IPS-18a (cell line): ENCODE results near the gene SH3RF3.
"Not testable (repeated sequence)": the region's sequence is repeated elsewhere in the genome, so short reads cannot be mapped to it uniquely, and the experiment has no call there.

Experiments
- H3K27ac ChIP-seq: one replicate; pipeline ENCODE4 v1.5.1; 2013; ENCODE audit warnings: low read length
- H3K27me3 ChIP-seq: one replicate; pipeline ENCODE4 v1.6.1; 2013; ENCODE audit warnings: mild to moderate bottlenecking, low read length; ENCODE audit not compliant: control insufficient read depth, insufficient read depth
- H3K36me3 ChIP-seq: one replicate; pipeline ENCODE4 v1.6.1; 2013; ENCODE audit warnings: low read depth, low read length; ENCODE audit not compliant: control insufficient read depth
- H3K4me1 ChIP-seq: one replicate; pipeline ENCODE4 v1.6.1; 2013; ENCODE audit warnings: low read depth, low read length; ENCODE audit not compliant: control insufficient read depth
- H3K4me3 ChIP-seq: one replicate; pipeline ENCODE4 v1.5.1; 2013; ENCODE audit warnings: low read length
- H3K9ac ChIP-seq: one replicate; pipeline ENCODE4 v1.6.1; 2013; ENCODE audit warnings: mild to moderate bottlenecking, low read length, moderate library complexity
- H3K9me3 ChIP-seq: one replicate; pipeline ENCODE4 v1.6.1; 2013; ENCODE audit warnings: low read depth, low read length; ENCODE audit not compliant: control insufficient read depth

SH3RF3 gene

DNA sequence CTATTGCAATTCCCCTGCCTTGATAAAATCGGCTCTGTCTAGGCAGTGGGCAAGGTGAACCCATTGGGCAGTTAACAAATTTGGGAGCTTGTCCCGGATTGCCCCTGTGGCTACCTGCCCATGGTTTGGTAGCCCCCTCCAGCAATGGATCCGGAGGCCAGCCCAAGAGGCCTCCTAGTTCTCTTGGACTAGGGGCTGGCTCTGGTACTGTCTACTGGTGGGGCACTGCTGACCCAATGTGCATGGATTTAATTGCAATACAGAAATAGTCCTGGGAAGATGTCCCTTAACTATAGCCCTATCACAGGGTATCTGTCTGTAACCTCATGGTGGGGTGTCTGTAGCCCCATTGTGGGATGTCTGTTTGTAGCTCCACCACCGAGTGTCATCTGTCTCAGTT is 37.5 kb upstream of the SH3RF3 start:
- H3K9me3 ChIP-seq: peaks cover 12% of the 10 kb centered on the region
- H3K9ac ChIP-seq: no peak overlapping the region
- no peaks in the 10 kb centered on the region for H3K4me1 ChIP-seq
- H3K27ac ChIP-seq: no peak overlapping the region
- no peaks in the 10 kb centered on the region for H3K27me3 ChIP-seq
- no peak overlapping the region for H3K4me3 ChIP-seq
- H3K36me3 ChIP-seq: no peaks in the 10 kb centered on the region

DNA sequence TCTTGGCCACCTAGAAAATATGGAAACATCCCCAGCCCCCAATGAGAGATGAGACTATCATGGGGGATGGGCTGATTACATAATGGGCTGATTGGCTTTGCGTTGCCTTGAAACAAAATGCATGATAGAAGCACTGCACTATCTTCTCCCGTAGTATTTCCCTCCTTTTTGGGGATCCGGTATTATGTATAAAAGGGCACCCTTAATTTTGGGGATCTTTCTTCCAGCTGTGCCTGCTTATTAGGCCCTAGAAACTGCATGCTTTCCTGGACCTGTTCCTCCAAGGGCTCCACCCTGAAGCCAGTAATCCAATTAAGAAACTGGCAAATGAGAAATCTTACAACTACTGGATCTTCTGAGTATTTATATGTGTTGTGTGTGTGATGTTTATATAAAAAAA is 34.9 kb upstream of the SH3RF3 start:
- H3K9ac ChIP-seq: no peak overlapping the region
- peaks cover 12% of the 10 kb centered on the region for H3K9me3 ChIP-seq
- H3K36me3 ChIP-seq: no peaks in the 10 kb centered on the region

DNA sequence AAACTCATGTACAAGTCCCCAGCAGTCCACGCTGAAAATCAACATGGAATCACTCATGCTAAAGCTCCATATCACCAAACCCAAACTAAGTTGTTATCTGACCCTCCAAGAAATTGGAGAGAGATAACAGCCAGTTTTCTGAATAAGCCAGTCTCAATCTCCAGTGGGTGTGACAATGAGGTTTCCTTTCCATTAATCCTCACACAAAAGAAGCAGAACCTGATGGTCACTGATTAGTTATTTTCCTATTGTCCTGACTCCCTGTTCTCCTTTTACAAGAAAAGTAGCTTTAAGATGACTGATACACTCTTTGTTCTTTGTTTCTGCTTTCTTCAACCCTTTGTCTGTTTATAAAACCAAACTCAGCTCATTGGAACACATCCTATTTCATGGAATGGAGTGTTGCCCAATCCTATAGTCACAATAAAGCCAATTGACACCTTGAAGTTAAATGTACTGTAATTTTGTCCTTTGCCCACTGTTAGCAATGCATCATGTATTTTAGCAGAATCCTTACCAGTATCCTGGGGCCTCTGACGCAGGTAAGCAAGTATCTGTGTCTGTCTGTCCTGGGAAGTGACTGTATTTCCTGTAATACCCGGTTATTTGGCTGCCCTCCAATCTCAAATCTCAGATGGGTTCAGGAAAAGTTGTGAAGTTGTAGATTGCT is 30.6 kb upstream of the SH3RF3 start:
- Histone ChIP-seq H3K9me3 (peaks cover 12% of the 10 kb centered on the region), H3K4me3 (no peak overlapping the region), H3K27me3 (peaks cover 58% of the 10 kb centered on the region), H3K9ac (no peak overlapping the region), H3K27ac (no peak overlapping the region), H3K36me3 (no peaks in the 10 kb centered on the region), H3K4me1 (peaks cover 3% of the 10 kb centered on the region)

More for the DNA sequence above, 34.9 kb upstream of the SH3RF3 start:
- H3K4me1 ChIP-seq: peaks cover under 1% of the 10 kb centered on the region
- H3K4me3 ChIP-seq: no peak overlapping the region
- H3K27me3 ChIP-seq: peaks cover 16% of the 10 kb centered on the region
- H3K27ac ChIP-seq: no peak overlapping the region

DNA sequence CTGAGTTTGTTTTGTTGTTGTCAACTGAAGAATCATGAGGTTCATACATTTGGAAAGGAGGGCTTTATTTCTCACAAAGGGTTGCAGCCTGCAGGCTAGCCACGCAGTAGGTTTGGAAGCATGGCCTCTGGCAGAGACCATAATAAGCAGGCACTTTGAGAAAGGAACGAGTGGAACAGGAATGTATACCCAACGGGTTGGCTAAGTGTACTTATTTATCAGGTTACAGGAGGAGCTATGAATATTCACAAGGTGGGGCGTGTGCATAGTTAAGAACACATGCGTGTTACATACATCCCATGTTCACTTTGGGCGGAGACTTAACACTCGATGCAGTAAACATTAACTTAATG is 30.1 kb upstream of the SH3RF3 start:
- Histone ChIP-seq H3K27me3 (peaks cover 63% of the 10 kb centered on the region), H3K9me3 (peaks cover 8% of the 10 kb centered on the region), H3K9ac (no peak overlapping the region), H3K36me3 (no peaks in the 10 kb centered on the region), H3K4me3 (no peak overlapping the region), H3K27ac (no peak overlapping the region), H3K4me1 (peaks cover 3% of the 10 kb centered on the region)

DNA sequence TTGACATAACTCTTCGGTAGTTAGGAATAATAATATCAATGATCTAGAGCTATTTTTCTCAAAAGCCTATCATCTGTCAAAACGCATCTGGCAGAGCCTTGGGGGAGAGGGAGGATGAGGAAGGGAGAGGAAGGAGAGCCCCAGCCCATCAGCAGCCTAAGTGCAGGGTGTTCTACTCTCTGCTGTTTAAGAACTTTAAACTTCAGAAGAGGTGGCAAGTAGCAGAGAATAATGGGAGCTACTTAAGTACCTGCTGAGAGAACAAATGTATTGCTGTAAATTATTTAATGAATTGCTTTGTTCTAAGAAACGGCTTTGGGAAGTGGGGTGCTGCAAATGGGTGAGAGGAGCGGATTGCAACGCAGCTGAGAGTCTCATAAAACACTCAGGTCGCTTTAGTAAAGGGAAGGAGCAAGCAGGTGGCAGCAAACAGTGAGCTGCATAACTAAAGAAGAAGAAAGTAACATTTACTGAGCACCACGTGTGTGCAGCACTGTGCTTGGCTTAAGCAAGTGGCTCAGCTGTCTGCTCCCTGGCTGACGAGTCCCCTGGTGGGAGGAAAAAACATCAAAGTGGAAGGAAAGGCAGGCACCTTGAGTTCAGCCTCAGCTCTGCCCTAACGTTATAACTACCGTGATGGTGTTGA is 26.3 kb upstream of the SH3RF3 start:
- H3K9me3 ChIP-seq: no peaks in the 10 kb centered on the region
- peaks cover 89% of the 10 kb centered on the region for H3K27me3 ChIP-seq
- no peak overlapping the region for H3K27ac ChIP-seq
- no peak overlapping the region for H3K9ac ChIP-seq
- peaks cover 3% of the 10 kb centered on the region for H3K4me1 ChIP-seq
- no peak overlapping the region for H3K4me3 ChIP-seq
- H3K36me3 ChIP-seq: no peaks in the 10 kb centered on the region

DNA sequence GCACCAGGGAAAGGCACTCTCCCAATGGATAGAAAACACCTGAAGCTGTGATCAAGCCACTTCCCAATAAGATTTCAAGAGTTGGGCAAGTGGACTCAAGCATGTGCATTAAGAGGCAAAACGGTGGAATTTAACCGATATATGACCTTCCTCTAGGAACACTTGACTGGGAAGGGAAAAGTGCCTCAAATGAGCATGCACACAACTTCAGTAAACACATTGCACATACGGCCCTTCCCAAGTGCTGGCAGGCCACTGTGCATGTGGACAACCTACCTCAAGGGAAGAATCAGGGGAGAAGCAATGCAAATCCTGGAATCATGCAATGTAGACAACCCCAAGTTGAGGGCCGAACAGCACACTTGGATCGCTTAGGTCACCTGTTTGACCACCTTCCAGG is 23.9 kb upstream of the SH3RF3 start:
- Histone ChIP-seq H3K4me1 (no peaks in the 10 kb centered on the region), H3K27ac (no peak overlapping the region), H3K27me3 (peaks cover 70% of the 10 kb centered on the region), H3K9me3 (no peaks in the 10 kb centered on the region), H3K4me3 (no peak overlapping the region), H3K9ac (no peak overlapping the region), H3K36me3 (no peaks in the 10 kb centered on the region)

DNA sequence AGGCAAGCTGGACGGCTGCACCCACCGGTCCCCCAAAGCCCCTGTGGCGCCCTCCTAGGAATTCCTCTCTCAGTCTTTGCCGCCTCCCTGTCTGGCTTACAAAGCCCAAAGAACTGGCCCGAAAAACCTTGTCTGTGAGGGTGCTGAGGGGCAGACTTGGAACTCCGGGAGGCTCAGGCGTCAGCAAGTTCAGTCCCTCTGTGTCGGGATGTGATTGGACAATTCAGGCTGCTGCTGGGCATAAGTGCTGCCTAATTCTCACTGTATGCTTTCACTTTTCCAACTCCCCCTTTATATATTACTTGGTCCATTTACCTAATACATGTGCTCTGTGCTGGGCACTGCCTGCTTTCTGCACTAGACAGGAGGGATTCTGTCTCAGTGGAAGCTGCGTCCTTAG is 20.3 kb upstream of the SH3RF3 start:
- Histone ChIP-seq H3K4me1 (no peaks in the 10 kb centered on the region), H3K9me3 (no peaks in the 10 kb centered on the region), H3K4me3 (no peak overlapping the region), H3K27me3 (peaks cover 35% of the 10 kb centered on the region), H3K9ac (no peak overlapping the region), H3K27ac (no peak overlapping the region), H3K36me3 (no peaks in the 10 kb centered on the region)

DNA sequence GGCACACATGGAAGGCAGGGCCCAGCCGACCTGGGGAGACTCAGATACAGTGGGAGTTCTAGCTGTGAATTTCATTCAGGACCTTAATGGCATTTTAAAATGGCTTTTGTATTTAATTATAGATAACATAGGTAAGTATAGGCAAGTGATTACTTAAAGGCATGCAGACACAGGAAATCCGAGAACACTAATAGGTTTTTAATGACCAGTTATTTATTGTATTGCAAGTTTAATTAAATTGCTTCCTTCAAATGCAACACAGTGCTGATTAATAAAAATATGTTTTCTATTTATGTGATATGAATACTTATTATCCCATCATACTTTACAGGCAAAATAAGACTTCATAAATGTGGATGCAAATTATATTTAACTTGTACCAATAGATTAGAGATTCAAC is 19.7 kb upstream of the SH3RF3 start:
- Histone ChIP-seq H3K4me1 (no peaks in the 10 kb centered on the region), H3K4me3 (no peak overlapping the region), H3K27me3 (peaks cover 29% of the 10 kb centered on the region), H3K9me3 (no peaks in the 10 kb centered on the region), H3K36me3 (no peaks in the 10 kb centered on the region), H3K9ac (no peak overlapping the region), H3K27ac (no peak overlapping the region)

DNA sequence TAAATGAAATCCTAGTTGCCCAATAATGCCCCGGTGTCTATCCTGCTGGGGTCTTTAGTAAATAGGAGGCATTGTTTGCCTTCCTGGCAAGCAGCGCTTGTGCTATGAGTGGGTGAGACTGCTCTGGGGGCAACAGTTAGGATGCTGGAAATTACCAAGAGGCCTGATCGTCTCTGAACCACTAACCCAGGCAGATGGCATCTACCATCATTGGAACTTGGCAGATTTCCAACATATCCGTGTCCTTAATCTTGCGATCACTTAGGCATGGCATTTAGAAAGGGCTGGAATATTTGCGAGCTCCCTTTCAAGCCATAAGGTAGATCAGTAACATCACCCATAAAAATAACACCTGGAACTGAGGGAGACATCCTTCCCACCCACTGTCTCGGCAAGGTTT is 18.8 kb upstream of the SH3RF3 start:
- Histone ChIP-seq H3K27me3 (peaks cover 21% of the 10 kb centered on the region), H3K9me3 (no peaks in the 10 kb centered on the region), H3K4me3 (no peak overlapping the region), H3K27ac (no peak overlapping the region), H3K36me3 (no peaks in the 10 kb centered on the region), H3K4me1 (no peaks in the 10 kb centered on the region), H3K9ac (no peak overlapping the region)

DNA sequence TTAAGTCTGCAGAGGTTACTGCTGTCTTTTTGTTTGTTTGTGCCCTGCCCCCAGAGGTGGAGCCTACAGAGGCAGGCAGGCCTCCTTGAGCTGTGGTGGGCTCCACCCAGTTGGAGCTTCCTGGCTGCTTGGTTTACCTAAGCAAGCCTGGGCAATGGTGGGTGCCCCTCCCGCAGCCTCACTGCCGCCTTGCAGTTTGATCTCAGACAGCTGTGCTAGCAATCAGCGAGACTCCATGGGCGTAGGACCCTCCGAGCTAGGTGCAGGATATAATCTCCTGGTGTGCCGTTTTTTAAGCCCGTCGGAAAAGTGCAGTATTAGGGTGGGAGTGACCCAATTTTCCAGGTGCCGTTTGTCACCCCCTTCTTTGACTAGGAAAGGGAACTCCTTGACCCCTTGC is 11.8 kb upstream of the SH3RF3 start:
- H3K9me3 ChIP-seq, H3K27ac ChIP-seq, H3K36me3 ChIP-seq, H3K9ac ChIP-seq, H3K27me3 ChIP-seq, H3K4me3 ChIP-seq, H3K4me1 ChIP-seq: not testable (repeated sequence)

DNA sequence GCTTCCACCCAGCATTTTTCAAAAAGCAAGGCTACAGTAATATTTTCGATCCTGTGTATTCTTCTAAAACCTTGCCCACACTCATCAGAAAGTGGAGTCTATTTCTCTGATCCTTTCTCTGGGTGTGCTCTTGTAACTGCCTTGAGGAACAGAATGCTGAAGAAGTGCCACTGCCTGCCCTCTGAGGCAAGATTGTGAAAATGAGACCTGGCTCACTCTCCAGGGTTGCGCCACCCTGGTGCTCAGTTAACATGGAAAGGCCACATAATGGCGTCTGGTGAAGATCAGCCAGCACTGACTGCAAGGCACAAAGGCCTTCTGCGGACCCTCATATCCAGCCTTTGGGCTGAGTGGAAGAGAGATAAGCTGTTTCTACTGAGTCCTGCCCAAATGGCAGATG is 11.2 kb upstream of the SH3RF3 start:
- Histone ChIP-seq H3K4me3 (no peak overlapping the region), H3K27me3 (no peaks in the 10 kb centered on the region), H3K27ac (no peak overlapping the region), H3K36me3 (no peaks in the 10 kb centered on the region), H3K9me3 (no peaks in the 10 kb centered on the region), H3K9ac (no peak overlapping the region), H3K4me1 (no peaks in the 10 kb centered on the region)

DNA sequence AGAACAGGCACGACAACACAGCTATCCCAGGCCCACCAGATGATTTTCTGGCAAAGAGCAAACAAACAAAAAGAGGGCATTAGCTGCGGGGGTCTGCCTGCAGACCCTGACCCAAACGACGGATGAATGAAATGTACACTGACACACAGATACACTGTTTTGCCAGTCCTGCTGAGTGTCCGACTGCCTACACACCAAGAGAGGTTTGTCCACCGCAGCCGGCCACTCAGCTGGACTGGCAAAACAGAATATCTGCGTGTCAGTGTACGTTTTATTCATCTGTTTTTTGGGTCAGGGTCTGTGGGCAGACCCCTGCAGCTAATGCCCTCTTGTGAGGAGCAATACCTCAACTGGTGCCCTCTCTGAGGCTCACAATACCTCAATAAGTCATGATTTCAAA is 10.7 kb upstream of the SH3RF3 start:
- Histone ChIP-seq H3K4me3 (no peak overlapping the region), H3K4me1 (no peaks in the 10 kb centered on the region), H3K27ac (no peak overlapping the region), H3K9ac (no peak overlapping the region), H3K36me3 (no peaks in the 10 kb centered on the region), H3K27me3 (no peaks in the 10 kb centered on the region), H3K9me3 (no peaks in the 10 kb centered on the region)
